DND-41 (cell line): ENCODE results near the gene SPATA4.
"Not testable (repeated sequence)": the region's sequence is repeated elsewhere in the genome, so short reads cannot be mapped to it uniquely, and the experiment has no call there.

ENCODE experiments used
- EZH2 ChIP-seq: IDR thresholded peaks from 3 replicates; pipeline ENCODE4 v1.6.1; 2012; ENCODE audit warnings: borderline replicate concordance, low read depth, mild to moderate bottlenecking, moderate library complexity, low read length, inconsistent platforms; ENCODE audit not compliant: severe bottlenecking
- TF ChIP-seq, protein P1 (sequence below): IDR thresholded peaks from 2 replicates; pipeline ENCODE4 v1.5.1; 2012; ENCODE audit warnings: borderline replicate concordance, low read length, moderate library complexity, mild to moderate bottlenecking; ENCODE audit not compliant: poor library complexity, severe bottlenecking; ENCODE audit errors: extremely low read depth

DNA sequence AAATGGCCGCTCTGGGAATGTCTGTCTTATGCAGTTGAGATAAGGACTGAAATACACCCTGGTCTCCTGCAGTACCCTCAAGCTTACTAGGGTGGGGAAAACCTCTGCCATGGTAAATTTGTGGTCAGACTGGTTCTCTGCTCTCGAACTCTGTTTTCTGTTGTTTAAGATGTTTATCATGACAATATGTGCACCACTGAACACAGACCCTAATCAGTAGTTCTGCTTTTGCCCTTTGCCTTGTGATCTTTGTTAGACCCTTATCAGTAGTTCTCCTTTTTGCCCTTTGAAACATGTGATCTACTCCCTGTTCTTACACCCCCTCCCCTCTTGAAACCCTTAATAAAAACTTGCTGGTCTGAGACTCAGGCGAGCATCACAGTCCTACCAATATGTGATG is 17.0 kb upstream of the SPATA4 start:
- TF ChIP-seq, protein P1, sequence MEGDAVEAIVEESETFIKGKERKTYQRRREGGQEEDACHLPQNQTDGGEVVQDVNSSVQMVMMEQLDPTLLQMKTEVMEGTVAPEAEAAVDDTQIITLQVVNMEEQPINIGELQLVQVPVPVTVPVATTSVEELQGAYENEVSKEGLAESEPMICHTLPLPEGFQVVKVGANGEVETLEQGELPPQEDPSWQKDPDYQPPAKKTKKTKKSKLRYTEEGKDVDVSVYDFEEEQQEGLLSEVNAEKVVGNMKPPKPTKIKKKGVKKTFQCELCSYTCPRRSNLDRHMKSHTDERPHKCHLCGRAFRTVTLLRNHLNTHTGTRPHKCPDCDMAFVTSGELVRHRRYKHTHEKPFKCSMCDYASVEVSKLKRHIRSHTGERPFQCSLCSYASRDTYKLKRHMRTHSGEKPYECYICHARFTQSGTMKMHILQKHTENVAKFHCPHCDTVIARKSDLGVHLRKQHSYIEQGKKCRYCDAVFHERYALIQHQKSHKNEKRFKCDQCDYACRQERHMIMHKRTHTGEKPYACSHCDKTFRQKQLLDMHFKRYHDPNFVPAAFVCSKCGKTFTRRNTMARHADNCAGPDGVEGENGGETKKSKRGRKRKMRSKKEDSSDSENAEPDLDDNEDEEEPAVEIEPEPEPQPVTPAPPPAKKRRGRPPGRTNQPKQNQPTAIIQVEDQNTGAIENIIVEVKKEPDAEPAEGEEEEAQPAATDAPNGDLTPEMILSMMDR = not testable (repeated sequence)
- not testable (repeated sequence) for TF ChIP-seq EZH2
